OCI-LY1 (cell line): ENCODE measurements around the gene NKX1-1.

Source experiments
- CTCF ChIP-seq: fragments of 200-600 bp; sonication (generic), shearing (Covaris generic); IDR thresholded peaks from 2 replicates; pipeline ENCODE4 v1.5.1; 2017; ENCODE audit warnings: mild to moderate bottlenecking, antibody characterized with exemption, low read length, moderate library complexity, mixed read lengths
- EZH2 ChIP-seq: fragments of 200-600 bp; sonication (generic), shearing (Covaris generic); IDR thresholded peaks from 2 replicates; pipeline ENCODE4 v1.8.0; 2017; ENCODE audit warnings: borderline replicate concordance, mixed run types, mild to moderate bottlenecking, antibody characterized with exemption, low read length, moderate library complexity, mixed read lengths

GRCh38 chr4:1412376-1413203 lies 6.3 kb upstream of the NKX1-1 start:
- TF ChIP-seq CTCF (no peak), EZH2 (no peak)
